ENCODE results near the gene MARK2.
A peak's percentile ranks its signal among the peaks of the same experiment; 100 is the strongest.

MARK2 gene

GRCh38 chr11:63872800-63873197, 33.9 kb downstream of the MARK2 start:
- DNase-seq (ENCODE audit: low read depth) = no peak
- peaks cover 6% of the 10 kb centered on the region for H3K36me3 ChIP-seq (ENCODE audit: control insufficient read depth, insufficient read depth, low read length, severe bottlenecking)
- peak overlapping the region; percentile 57 for H3K9ac ChIP-seq (ENCODE audit: low read length)
- H3K4me3 ChIP-seq (ENCODE audit: low read length) = peak overlapping the region; percentile 17
- no peaks in the 10 kb centered on the region for H3K27me3 ChIP-seq (replicated peaks; ENCODE audit: control insufficient read depth, insufficient read depth, low read length)
- H3K9me3 ChIP-seq (ENCODE audit: control insufficient read depth, low read length) = no peaks in the 10 kb centered on the region
- peaks cover 50% of the 10 kb centered on the region for H3K4me1 ChIP-seq (ENCODE audit: control insufficient read depth, insufficient read depth, low read length)

GRCh38 chr11:63873311-63873710, 34.4 kb downstream of the MARK2 start:
- Histone ChIP-seq H3K9me3 (ENCODE audit: control insufficient read depth, low read length) (no peaks in the 10 kb centered on the region), H3K4me3 (ENCODE audit: low read length) (no peak overlapping the region), H3K9ac (ENCODE audit: low read length) (peak overlapping the region; percentile 57), H3K27me3 (replicated peaks; ENCODE audit: control insufficient read depth, insufficient read depth, low read length) (no peaks in the 10 kb centered on the region), H3K4me1 (ENCODE audit: control insufficient read depth, insufficient read depth, low read length) (peaks cover 50% of the 10 kb centered on the region), H3K36me3 (ENCODE audit: control insufficient read depth, insufficient read depth, low read length, severe bottlenecking) (peaks cover 6% of the 10 kb centered on the region)
- no peak for DNase-seq (ENCODE audit: low read depth)

GRCh38 chr11:63874511-63874910, 35.6 kb downstream of the MARK2 start:
- Histone ChIP-seq H3K9ac (ENCODE audit: low read length) (no peak overlapping the region), H3K36me3 (ENCODE audit: control insufficient read depth, insufficient read depth, low read length, severe bottlenecking) (peaks cover 6% of the 10 kb centered on the region), H3K9me3 (ENCODE audit: control insufficient read depth, low read length) (no peaks in the 10 kb centered on the region), H3K27me3 (replicated peaks; ENCODE audit: control insufficient read depth, insufficient read depth, low read length) (no peaks in the 10 kb centered on the region), H3K4me1 (ENCODE audit: control insufficient read depth, insufficient read depth, low read length) (peaks cover 56% of the 10 kb centered on the region), H3K4me3 (ENCODE audit: low read length) (no peak overlapping the region)
- DNase-seq (ENCODE audit: low read depth) = no peak

GRCh38 chr11:63875506-63876065, 36.7 kb downstream of the MARK2 start:
- H3K4me3 ChIP-seq (ENCODE audit: low read length) = no peak overlapping the region
- DNase-seq (ENCODE audit: low read depth) = no peak
- H3K9ac ChIP-seq (ENCODE audit: low read length) = no peak overlapping the region
- no peaks in the 10 kb centered on the region for H3K27me3 ChIP-seq (replicated peaks; ENCODE audit: control insufficient read depth, insufficient read depth, low read length)
- H3K9me3 ChIP-seq (ENCODE audit: control insufficient read depth, low read length) = no peaks in the 10 kb centered on the region
- H3K36me3 ChIP-seq (ENCODE audit: control insufficient read depth, insufficient read depth, low read length, severe bottlenecking) = peaks cover 6% of the 10 kb centered on the region
- H3K4me1 ChIP-seq (ENCODE audit: control insufficient read depth, insufficient read depth, low read length) = peaks cover 56% of the 10 kb centered on the region

- Histone ChIP-seq H3K9me3 (ENCODE audit: control insufficient read depth, low read length) (no peaks in the 10 kb centered on the region), H3K4me3 (ENCODE audit: low read length) (no peak overlapping the region), H3K4me1 (ENCODE audit: control insufficient read depth, insufficient read depth, low read length) (peaks cover 50% of the 10 kb centered on the region), H3K9ac (ENCODE audit: low read length) (no peak overlapping the region), H3K36me3 (ENCODE audit: control insufficient read depth, insufficient read depth, low read length, severe bottlenecking) (peaks cover 6% of the 10 kb centered on the region), H3K27me3 (replicated peaks; ENCODE audit: control insufficient read depth, insufficient read depth, low read length) (no peaks in the 10 kb centered on the region)
- DNase-seq (ENCODE audit: low read depth) = no peak
Observed at GRCh38 chr11:63876616-63877015, 37.7 kb downstream of the MARK2 start.

- no peaks in the 10 kb centered on the region for H3K9me3 ChIP-seq (ENCODE audit: control insufficient read depth, low read length)
- H3K27me3 ChIP-seq (replicated peaks; ENCODE audit: control insufficient read depth, insufficient read depth, low read length) = no peaks in the 10 kb centered on the region
- peaks cover 41% of the 10 kb centered on the region for H3K4me1 ChIP-seq (ENCODE audit: control insufficient read depth, insufficient read depth, low read length)
- H3K36me3 ChIP-seq (ENCODE audit: control insufficient read depth, insufficient read depth, low read length, severe bottlenecking) = peaks cover 6% of the 10 kb centered on the region
- DNase-seq (ENCODE audit: low read depth) = no peak
- H3K9ac ChIP-seq (ENCODE audit: low read length) = no peak overlapping the region
- no peak overlapping the region for H3K4me3 ChIP-seq (ENCODE audit: low read length)
Observed at GRCh38 chr11:63877658-63878241, 38.8 kb downstream of the MARK2 start.

GRCh38 chr11:63879598-63880402, 40.9 kb downstream of the MARK2 start:
- no peaks in the 10 kb centered on the region for H3K27me3 ChIP-seq (replicated peaks; ENCODE audit: control insufficient read depth, insufficient read depth, low read length)
- peaks cover 22% of the 10 kb centered on the region for H3K4me1 ChIP-seq (ENCODE audit: control insufficient read depth, insufficient read depth, low read length)
- H3K36me3 ChIP-seq (ENCODE audit: control insufficient read depth, insufficient read depth, low read length, severe bottlenecking) = peaks cover 6% of the 10 kb centered on the region
- DNase-seq (ENCODE audit: low read depth) = peak; percentile 59
- H3K9ac ChIP-seq (ENCODE audit: low read length) = peak overlapping the region; percentile 62
- H3K4me3 ChIP-seq (ENCODE audit: low read length) = peak overlapping the region; percentile 33
- no peaks in the 10 kb centered on the region for H3K9me3 ChIP-seq (ENCODE audit: control insufficient read depth, low read length)

GRCh38 chr11:63880403-63880790, 41.5 kb downstream of the MARK2 start:
- DNase-seq (ENCODE audit: low read depth) = no peak
- H3K4me1 ChIP-seq (ENCODE audit: control insufficient read depth, insufficient read depth, low read length) = peaks cover 22% of the 10 kb centered on the region
- H3K9ac ChIP-seq (ENCODE audit: low read length) = peak overlapping the region; percentile 62
- no peaks in the 10 kb centered on the region for H3K27me3 ChIP-seq (replicated peaks; ENCODE audit: control insufficient read depth, insufficient read depth, low read length)
- no peaks in the 10 kb centered on the region for H3K9me3 ChIP-seq (ENCODE audit: control insufficient read depth, low read length)
- H3K36me3 ChIP-seq (ENCODE audit: control insufficient read depth, insufficient read depth, low read length, severe bottlenecking) = peaks cover 6% of the 10 kb centered on the region
- H3K4me3 ChIP-seq (ENCODE audit: low read length) = peak overlapping the region; percentile 33

- DNase-seq (ENCODE audit: low read depth) = no peak
- no peak overlapping the region for H3K9ac ChIP-seq (ENCODE audit: low read length)
- H3K36me3 ChIP-seq (ENCODE audit: control insufficient read depth, insufficient read depth, low read length, severe bottlenecking) = no peaks in the 10 kb centered on the region
- H3K9me3 ChIP-seq (ENCODE audit: control insufficient read depth, low read length) = no peaks in the 10 kb centered on the region
- peaks cover 32% of the 10 kb centered on the region for H3K4me1 ChIP-seq (ENCODE audit: control insufficient read depth, insufficient read depth, low read length)
- no peaks in the 10 kb centered on the region for H3K27me3 ChIP-seq (replicated peaks; ENCODE audit: control insufficient read depth, insufficient read depth, low read length)
- no peak overlapping the region for H3K4me3 ChIP-seq (ENCODE audit: low read length)
Observed at GRCh38 chr11:63882555-63883242, 43.8 kb downstream of the MARK2 start.

- no peaks in the 10 kb centered on the region for H3K27me3 ChIP-seq (replicated peaks; ENCODE audit: control insufficient read depth, insufficient read depth, low read length)
- H3K36me3 ChIP-seq (ENCODE audit: control insufficient read depth, insufficient read depth, low read length, severe bottlenecking) = no peaks in the 10 kb centered on the region
- peaks cover 39% of the 10 kb centered on the region for H3K4me1 ChIP-seq (ENCODE audit: control insufficient read depth, insufficient read depth, low read length)
- H3K4me3 ChIP-seq (ENCODE audit: low read length) = no peak overlapping the region
- H3K9ac ChIP-seq (ENCODE audit: low read length) = no peak overlapping the region
- no peak for DNase-seq (ENCODE audit: low read depth)
- no peaks in the 10 kb centered on the region for H3K9me3 ChIP-seq (ENCODE audit: control insufficient read depth, low read length)
Observed at GRCh38 chr11:63883791-63884190, 44.9 kb downstream of the MARK2 start.

Data from adipocyte (in vitro differentiated cells).